Measurements from ENCODE around the gene SLC25A21.

DNA sequence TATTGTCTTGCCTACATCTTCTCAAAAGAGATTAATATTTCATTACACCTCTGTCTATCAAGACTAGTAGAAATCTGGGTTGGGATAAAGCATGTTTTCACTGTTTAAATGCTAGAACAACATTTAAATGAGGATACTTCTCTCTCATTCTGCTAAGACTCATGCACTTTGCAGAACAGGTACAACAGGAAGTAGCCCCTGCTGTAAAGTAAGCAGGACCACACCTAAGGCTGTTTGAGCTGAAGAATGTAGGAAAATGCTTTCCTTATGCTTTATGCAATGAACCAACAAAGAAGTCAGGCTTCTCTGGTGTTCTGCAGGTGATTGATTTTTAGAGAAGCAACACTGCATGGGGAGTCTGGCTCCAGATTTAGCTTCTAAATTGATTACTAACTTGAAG is 421.3 kb downstream of the SLC25A21 start:
- TF ChIP-seq POLR2AphosphoS5 (IDR thresholded peaks at IDR 0.05; ENCODE audit: low read depth, low read length) (no peak), TAF1 (IDR thresholded peaks at IDR 0.05; ENCODE audit: borderline replicate concordance, insufficient read depth, low read length) (no peak)
